DOHH2 (cell line): ENCODE data around the gene CYB5A.

Experiments used
- H3F3A ChIP-seq: fragments of 200-600 bp; sonication (generic), shearing (Covaris generic); 2 replicates; pipeline ENCODE4 v1.6.0; 2016; ENCODE audit warnings: antibody characterized with exemption, mild to moderate bottlenecking; ENCODE audit not compliant: control insufficient read depth, insufficient read depth
- H3K27ac ChIP-seq: fragments of 200-600 bp; sonication (generic); 2 replicates; pipeline ENCODE4 v1.5.1; 2014; ENCODE audit warnings: low read depth, mild to moderate bottlenecking, low read length, moderate library complexity
- H3K27me3 ChIP-seq: fragments of 200-600 bp; sonication (generic); 2 replicates; pipeline ENCODE4 v1.6.1; 2014; ENCODE audit warnings: mild to moderate bottlenecking, low read length, mixed read lengths; ENCODE audit not compliant: control insufficient read depth
- H3K36me3 ChIP-seq: fragments of 200-600 bp; sonication (generic); 2 replicates; pipeline ENCODE4 v1.6.1; 2014; ENCODE audit warnings: mild to moderate bottlenecking, low read length, moderate library complexity, mixed read lengths; ENCODE audit not compliant: control insufficient read depth
- H3K4me1 ChIP-seq: fragments of 200-600 bp; sonication (generic); 2 replicates; pipeline ENCODE4 v1.6.1; 2014; ENCODE audit warnings: mild to moderate bottlenecking, low read length, mixed read lengths; ENCODE audit not compliant: control insufficient read depth
- H3K4me2 ChIP-seq: fragments of 200-600 bp; sonication (generic); 2 replicates; pipeline ENCODE4 v1.6.0; 2014; ENCODE audit warnings: mild to moderate bottlenecking, low read length, moderate library complexity
- H3K4me3 ChIP-seq: fragments of 200-600 bp; sonication (generic); 2 replicates; pipeline ENCODE4 v1.5.1; 2014; ENCODE audit warnings: mild to moderate bottlenecking, low read length, mixed read lengths
- H3K79me2 ChIP-seq: fragments of 200-600 bp; sonication (generic); 2 replicates; pipeline ENCODE4 v1.6.1; 2014; ENCODE audit warnings: mild to moderate bottlenecking, low read length, mixed read lengths; ENCODE audit not compliant: control insufficient read depth
- H3K9me2 ChIP-seq: fragments of 200-600 bp; sonication (generic); replicated peaks from 2 replicates; pipeline ENCODE4 v1.6.1; 2014; ENCODE audit warnings: mild to moderate bottlenecking, low read length, mixed read lengths; ENCODE audit not compliant: control insufficient read depth
- H3K9me3 ChIP-seq: fragments of 200-600 bp; sonication (generic); 2 replicates; pipeline ENCODE4 v1.6.1; 2014; ENCODE audit warnings: antibody characterized with exemption, low read length, mixed read lengths; ENCODE audit not compliant: control insufficient read depth, insufficient read depth
- H4K20me1 ChIP-seq: fragments of 200-600 bp; sonication (generic); 2 replicates; pipeline ENCODE4 v1.6.0; 2014; ENCODE audit warnings: low read depth, mild to moderate bottlenecking, antibody characterized with exemption, low read length, moderate library complexity; ENCODE audit not compliant: control insufficient read depth, insufficient read depth
- CTCF ChIP-seq: fragments of 200-600 bp; sonication (generic); IDR thresholded peaks from one replicate; pipeline ENCODE4 v1.5.1; 2014; ENCODE audit warnings: antibody characterized with exemption, mild to moderate bottlenecking, low read depth, low read length; ENCODE audit not compliant: poor library complexity, severe bottlenecking
- EZH2phosphoT487 ChIP-seq: fragments of 200-600 bp; sonication (generic); IDR thresholded peaks from 2 replicates; pipeline ENCODE4 v1.6.1; 2017; ENCODE audit warnings: borderline replicate concordance, mild to moderate bottlenecking, antibody characterized with exemption, low read length, moderate library complexity, mixed read lengths

CYB5A gene

GRCh38 chr18:74216661-74217110, 75.1 kb downstream of the CYB5A start:
- no peaks in the 10 kb centered on the region for H3K4me1 ChIP-seq
- H3K4me3 ChIP-seq, result no peak overlapping the region
- H3K36me3 ChIP-seq, result no peaks in the 10 kb centered on the region
- H3K27me3 ChIP-seq, result no peaks in the 10 kb centered on the region
- H3K27ac ChIP-seq, result no peak overlapping the region
- H3K9me2 ChIP-seq, result no peaks in the 10 kb centered on the region
- no peak overlapping the region for H3K4me2 ChIP-seq
- TF ChIP-seq CTCF (no peak), EZH2phosphoT487 (no peak)
- no peaks in the 10 kb centered on the region for H4K20me1 ChIP-seq
- H3F3A ChIP-seq, result no peaks in the 10 kb centered on the region
- H3K79me2 ChIP-seq, result no peaks in the 10 kb centered on the region
- H3K9me3 ChIP-seq, result no peaks in the 10 kb centered on the region

- H3K4me3 ChIP-seq, result no peak overlapping the region
Measured at GRCh38 chr18:74215863-74216262, 75.9 kb downstream of the CYB5A start.

GRCh38 chr18:74213429-74213828, 78.3 kb downstream of the CYB5A start:
- TF ChIP-seq EZH2phosphoT487, result no peak
- no peak for TF ChIP-seq CTCF
- H3F3A ChIP-seq, result no peaks in the 10 kb centered on the region
- no peaks in the 10 kb centered on the region for H4K20me1 ChIP-seq
- no peaks in the 10 kb centered on the region for H3K9me2 ChIP-seq
- no peak overlapping the region for H3K27ac ChIP-seq
- H3K79me2 ChIP-seq, result no peaks in the 10 kb centered on the region
- H3K4me3 ChIP-seq, result no peak overlapping the region
- H3K36me3 ChIP-seq, result no peaks in the 10 kb centered on the region
- no peaks in the 10 kb centered on the region for H3K4me1 ChIP-seq
- H3K27me3 ChIP-seq, result no peaks in the 10 kb centered on the region
- no peak overlapping the region for H3K4me2 ChIP-seq
- H3K9me3 ChIP-seq, result no peaks in the 10 kb centered on the region

More at GRCh38 chr18:74215863-74216262, 75.9 kb downstream of the CYB5A start:
- Histone ChIP-seq H3K27me3 (no peaks in the 10 kb centered on the region), H3K9me2 (no peaks in the 10 kb centered on the region), H3K4me2 (no peak overlapping the region), H3K4me1 (no peaks in the 10 kb centered on the region), H3K36me3 (no peaks in the 10 kb centered on the region), H3K27ac (no peak overlapping the region), H4K20me1 (no peaks in the 10 kb centered on the region), H3K79me2 (no peaks in the 10 kb centered on the region), H3K9me3 (no peaks in the 10 kb centered on the region), H3F3A (no peaks in the 10 kb centered on the region)
- TF ChIP-seq CTCF (no peak), EZH2phosphoT487 (no peak)
